Right ventricle myocardium superior (tissue), 1 donor: Measurements from ENCODE around the gene ADAM10. TPM values are rescaled to one million over a fixed set of nuclear protein-coding genes. Genes with fewer than 3 reads are reported as not detected.
A peak's percentile ranks its signal among the peaks of the same experiment; 100 is the strongest.

Source experiments
- ATAC-seq: fragments of 200-7000 bp; cut with Tn5 transposase; one replicate; pipeline ENCODE4 v1.9.1; 2020; ENCODE audit warnings: mild to moderate bottlenecking; ENCODE audit not compliant: poor library complexity
- DNase-seq: peaks from one replicate; pipeline ENCODE4 v3.0.0-alpha.2; 2020
- intact Hi-C: fragments of 100-400 bp; cut with DNase I; formaldehyde crosslinking; loops from one replicate; pipeline ENCODE4 v1.11.2; 2022
- total RNA-seq: library from RNA; stranded (reverse); fragmentation: NEBNext Ultra II Directional; extraction: Animal tissue kit (Norgen Biotek cat#: 25700); gene quantifications from one replicate; pipeline ENCODE4 v1.2.1, GENCODE V29; 2021
- donor health status: DM: no; HTN: yes; CAD: no; lungs with severe emphysema.

The ADAM10 gene
- total RNA-seq, 1 donor from 2014 or later: 69.7 TPM

GRCh38 chr15:58762285-58762684 is 12.8 kb upstream of the ADAM10 start:
- ATAC-seq (no peak), DNase-seq (no peak)
- intact Hi-C loops: loop anchor here (10.0 kb wide), 1 partner anchor 527 kb away; no protein-coding TSS in a partner anchor

- ATAC-seq (no peak), DNase-seq (no peak)
- intact Hi-C loops: loop anchor here (10.0 kb wide), 1 partner anchor 526 kb away; no protein-coding TSS in a partner anchor
Measured at GRCh38 chr15:58761010-58761388, 11.5 kb upstream of the ADAM10 start.

- no peak for ATAC-seq
- intact Hi-C loops: loop anchor here (10.0 kb wide), 1 partner anchor 526 kb away; no protein-coding TSS in a partner anchor
- no peak for DNase-seq
Measured at GRCh38 chr15:58760385-58761009, 11.0 kb upstream of the ADAM10 start.

- DNase-seq (no peak), ATAC-seq (peak; percentile 46)
- intact Hi-C loops: no loop called here
Measured at GRCh38 chr15:58758141-58758540, 8.6 kb upstream of the ADAM10 start.

GRCh38 chr15:58755956-58756355 is 6.4 kb upstream of the ADAM10 start:
- intact Hi-C loops: no loop called here
- no peak for DNase-seq
- ATAC-seq: no peak

- DNase-seq: no peak
- intact Hi-C loops: no loop called here
- no peak for ATAC-seq
Measured at GRCh38 chr15:58755350-58755749, 5.8 kb upstream of the ADAM10 start.

GRCh38 chr15:58752716-58753115 is 3.2 kb upstream of the ADAM10 start:
- intact Hi-C loops: no loop called here
- DNase-seq (no peak), ATAC-seq (no peak)

- ATAC-seq: peak; percentile 57
- intact Hi-C loops: loop anchor here (10.0 kb wide), 2 partner anchors 74 to 484 kb away; no protein-coding TSS in a partner anchor
- peak; percentile 75 for DNase-seq
Measured at GRCh38 chr15:58748852-58749531, 515 bp downstream of the ADAM10 start.

- ATAC-seq (no peak), DNase-seq (no peak)
- intact Hi-C loops: loop anchor here (10.0 kb wide), 2 partner anchors 73 to 483 kb away; no protein-coding TSS in a partner anchor
Measured at GRCh38 chr15:58748040-58748851, 1.3 kb downstream of the ADAM10 start.

- intact Hi-C loops: loop anchor here (10.0 kb wide), 2 partner anchors 71 to 481 kb away; no protein-coding TSS in a partner anchor
- ATAC-seq (no peak), DNase-seq (no peak)
Measured at GRCh38 chr15:58746174-58746573, 3.3 kb downstream of the ADAM10 start.

- peak; percentile 56 for ATAC-seq
- intact Hi-C loops: loop anchor here (10.0 kb wide), 2 partner anchors 68 to 478 kb away; no protein-coding TSS in a partner anchor
- no peak for DNase-seq
Measured at GRCh38 chr15:58742819-58743502, 6.5 kb downstream of the ADAM10 start.

- intact Hi-C loops: loop anchor here (10.0 kb wide), 2 partner anchors 67 to 477 kb away; no protein-coding TSS in a partner anchor
- peak; percentile 56 for ATAC-seq
- DNase-seq: no peak
Measured at GRCh38 chr15:58742022-58742813, 7.3 kb downstream of the ADAM10 start.

GRCh38 chr15:58741032-58741431 is 8.5 kb downstream of the ADAM10 start:
- ATAC-seq: no peak
- DNase-seq: no peak
- intact Hi-C loops: loop anchor here (10.0 kb wide), 2 partner anchors 66 to 476 kb away; no protein-coding TSS in a partner anchor

GRCh38 chr15:58740436-58740835 is 9.1 kb downstream of the ADAM10 start:
- no peak for DNase-seq
- intact Hi-C loops: loop anchor here (10.0 kb wide), 2 partner anchors 66 to 476 kb away; no protein-coding TSS in a partner anchor
- ATAC-seq: no peak

- intact Hi-C loops: no loop called here
- ATAC-seq (no peak), DNase-seq (no peak)
Measured at GRCh38 chr15:58738046-58738707, 11.3 kb downstream of the ADAM10 start.

- intact Hi-C loops: no loop called here
- no peak for ATAC-seq
- DNase-seq: no peak
Measured at GRCh38 chr15:58737298-58737697, 12.2 kb downstream of the ADAM10 start.

- intact Hi-C loops: no loop called here
- ATAC-seq (no peak), DNase-seq (no peak)
Measured at GRCh38 chr15:58736018-58736643, 13.4 kb downstream of the ADAM10 start.
